Activated CD4-positive, alpha-beta T cell treated with anti-CD3 and anti-CD28 coated beads, Interleukin-2, amount 10 ng/mL, durations not matched to agents 7 days and 5 days (primary cell): ENCODE data around the gene MAGOHB. TPM values are rescaled to one million over a fixed set of nuclear protein-coding genes. Genes with fewer than 3 reads are reported as not detected.
A peak's percentile ranks its signal among the peaks of the same experiment; 100 is the strongest.

Experiments used
- CTCF ChIA-PET: fragments of 350-600 bp; sonication (Branson Sonifier 250); formaldehyde crosslinking; loops from one replicate; lab custom pipeline; 2021; ENCODE audit warnings: antibody characterized with exemption; lab: Charles Lee
- POLR2A ChIA-PET: fragments of 350-600 bp; sonication (Branson Sonifier 250); formaldehyde crosslinking; loops from one replicate; lab custom pipeline; 2021; ENCODE audit warnings: antibody characterized with exemption; lab: Charles Lee
- DNase-seq: peaks from one replicate; pipeline ENCODE4 v3.0.0-alpha.2; 2020
- H3K27ac Mint-ChIP-seq: one replicate; pipeline ENCODE4 v1.8.0; 2021; ENCODE audit warnings: mild to moderate bottlenecking, moderate library complexity, mixed read lengths
- H3K27me3 Mint-ChIP-seq: one replicate; pipeline ENCODE4 v1.8.0; 2021; ENCODE audit warnings: mixed read lengths
- H3K36me3 Mint-ChIP-seq: one replicate; pipeline ENCODE4 v1.8.0; 2021; ENCODE audit warnings: low read depth, mixed read lengths
- H3K4me1 Mint-ChIP-seq: one replicate; pipeline ENCODE4 v1.8.0; 2021; ENCODE audit warnings: mixed read lengths
- H3K4me3 Mint-ChIP-seq: one replicate; pipeline ENCODE4 v1.8.0; 2021; ENCODE audit warnings: mild to moderate bottlenecking, moderate library complexity, mixed read lengths
- H3K9me3 Mint-ChIP-seq: one replicate; pipeline ENCODE4 v1.8.0; 2021; ENCODE audit warnings: mixed read lengths
- total RNA-seq, 2 experiments: library from RNA; stranded (reverse); gene quantifications; one replicate each; pipeline ENCODE4 v1.2.3, GENCODE V29; 2021

Gene MAGOHB
- total RNA-seq, 2 experiments from 2014 or later, result 49.2 to 51.3 TPM

- Mint-ChIP-seq H3K4me1 (peaks cover 5% of the 10 kb centered on the region), H3K27me3 (peaks cover 22% of the 10 kb centered on the region), H3K4me3 (no peak overlapping the region), H3K9me3 (no peaks in the 10 kb centered on the region), H3K27ac (no peak overlapping the region), H3K36me3 (no peaks in the 10 kb centered on the region)
- CTCF ChIA-PET, result interaction anchor here (0.9 kb wide), 1 partner anchor 258 kb away, joined by 4 read pairs; no protein-coding TSS in a partner anchor
- peak; percentile 40 for DNase-seq
- POLR2A ChIA-PET, result interaction anchor here (0.7 kb wide), 1 partner anchor 92 kb away, joined by 3 read pairs; no protein-coding TSS in a partner anchor
Observed at GRCh38 chr12:10562306-10562933, 51.0 kb downstream of the MAGOHB start.

DNA sequence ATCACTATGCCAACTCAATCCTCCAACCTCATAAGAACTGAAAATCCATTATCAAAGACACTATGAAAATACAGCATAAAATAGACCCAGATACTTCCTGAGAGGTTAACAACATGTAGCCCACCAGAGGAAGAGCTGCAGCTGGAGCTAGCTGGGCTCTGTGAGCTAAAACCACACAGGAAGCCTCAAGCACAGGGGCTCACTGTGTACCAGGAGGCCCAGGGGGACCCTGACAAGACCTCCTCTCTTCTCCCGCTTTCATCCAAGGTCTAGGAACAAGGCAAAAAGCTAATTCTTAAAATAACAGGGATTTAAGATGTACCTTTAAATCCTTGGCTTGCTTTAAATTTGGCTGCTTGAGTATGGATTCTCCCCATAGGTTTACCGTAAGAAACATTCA is 54.2 kb downstream of the MAGOHB start:
- Mint-ChIP-seq H3K4me3 (no peak overlapping the region), H3K9me3 (peaks cover 4% of the 10 kb centered on the region), H3K27me3 (peaks cover 14% of the 10 kb centered on the region), H3K27ac (no peak overlapping the region), H3K36me3 (peaks cover 3% of the 10 kb centered on the region), H3K4me1 (peaks cover 13% of the 10 kb centered on the region)
- no peak for DNase-seq
- ChIA-PET POLR2A (no interaction called here), CTCF (no interaction called here)

DNA sequence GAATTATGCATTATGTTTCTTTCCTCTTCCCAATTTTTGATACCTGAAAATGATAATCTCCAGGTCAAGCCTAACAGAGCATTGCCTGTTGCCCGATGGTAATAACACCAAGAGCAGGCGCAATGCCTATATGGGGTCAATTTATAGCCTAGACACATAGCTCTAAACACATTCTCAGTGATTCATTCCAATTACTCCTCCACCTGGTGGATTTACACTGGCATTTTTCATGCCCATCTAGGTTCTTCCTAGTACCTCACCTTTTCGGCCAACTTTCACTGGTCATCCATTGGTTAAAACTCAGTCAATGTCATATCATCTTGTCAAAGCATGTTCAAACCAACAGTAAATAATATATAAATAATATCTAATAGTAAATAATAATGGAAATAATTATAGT is 54.6 kb downstream of the MAGOHB start:
- DNase-seq, result no peak
- H3K27me3 Mint-ChIP-seq, result peaks cover 14% of the 10 kb centered on the region
- CTCF ChIA-PET, result no interaction called here
- H3K27ac Mint-ChIP-seq, result no peak overlapping the region
- POLR2A ChIA-PET, result no interaction called here
- peaks cover 13% of the 10 kb centered on the region for H3K4me1 Mint-ChIP-seq
- H3K9me3 Mint-ChIP-seq, result peaks cover 4% of the 10 kb centered on the region
- peaks cover 3% of the 10 kb centered on the region for H3K36me3 Mint-ChIP-seq
- H3K4me3 Mint-ChIP-seq, result no peak overlapping the region

- H3K4me1 Mint-ChIP-seq, result peaks cover 13% of the 10 kb centered on the region
- H3K4me3 Mint-ChIP-seq, result no peak overlapping the region
- peaks cover 3% of the 10 kb centered on the region for H3K36me3 Mint-ChIP-seq
- CTCF ChIA-PET, result no interaction called here
- H3K9me3 Mint-ChIP-seq, result peaks cover 6% of the 10 kb centered on the region
- POLR2A ChIA-PET, result no interaction called here
- no peak overlapping the region for H3K27ac Mint-ChIP-seq
- peaks cover 14% of the 10 kb centered on the region for H3K27me3 Mint-ChIP-seq
- no peak for DNase-seq
Observed at GRCh38 chr12:10558301-10558700, 55.1 kb downstream of the MAGOHB start.

DNA sequence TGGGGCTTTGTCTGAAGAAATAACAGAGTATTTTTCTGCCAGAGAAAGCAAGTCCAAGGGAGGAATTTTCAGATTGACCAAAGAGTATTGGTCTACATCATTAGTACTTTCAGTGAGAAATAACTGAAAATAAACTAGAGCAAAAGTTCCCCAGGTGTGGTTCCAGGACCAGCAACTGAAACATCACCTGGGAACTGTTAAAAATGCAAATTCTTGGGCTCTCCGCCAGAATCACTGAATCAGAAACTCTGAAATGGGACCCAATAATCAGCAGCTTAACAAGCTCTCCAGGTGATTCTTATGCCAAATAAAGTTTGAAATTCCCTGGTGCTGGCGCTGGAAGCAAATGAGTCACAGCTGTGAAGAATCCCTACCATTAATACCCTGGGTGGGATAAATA is 55.6 kb downstream of the MAGOHB start:
- Mint-ChIP-seq H3K27me3 (peaks cover 14% of the 10 kb centered on the region), H3K4me1 (peaks cover 13% of the 10 kb centered on the region), H3K9me3 (peaks cover 10% of the 10 kb centered on the region), H3K27ac (no peak overlapping the region), H3K4me3 (no peak overlapping the region), H3K36me3 (peaks cover 3% of the 10 kb centered on the region)
- CTCF ChIA-PET, result no interaction called here
- no peak for DNase-seq
- POLR2A ChIA-PET, result no interaction called here

DNA sequence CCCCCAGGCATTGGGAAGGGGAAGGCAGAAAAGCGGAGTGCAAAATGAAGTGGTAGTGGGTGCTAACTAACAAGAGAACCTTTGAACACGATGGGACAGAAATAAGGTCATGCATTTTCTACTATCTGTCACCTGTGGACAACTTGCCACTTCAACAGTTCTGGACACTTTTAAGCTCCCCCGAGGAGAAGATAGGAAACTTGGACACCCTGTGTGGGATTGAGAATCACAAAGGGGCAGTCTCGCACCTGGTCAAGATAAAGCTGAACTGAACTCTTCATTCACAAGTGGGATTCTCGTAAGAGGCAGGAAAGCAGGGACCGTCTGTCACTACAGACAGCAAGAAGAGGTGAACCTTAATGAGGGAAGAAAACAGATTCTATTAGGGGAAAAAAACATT is 56.1 kb downstream of the MAGOHB start:
- Mint-ChIP-seq H3K36me3 (peaks cover 3% of the 10 kb centered on the region), H3K4me3 (no peak overlapping the region), H3K27ac (no peak overlapping the region), H3K4me1 (peaks cover 13% of the 10 kb centered on the region), H3K27me3 (peaks cover 12% of the 10 kb centered on the region), H3K9me3 (peaks cover 11% of the 10 kb centered on the region)
- DNase-seq, result no peak
- POLR2A ChIA-PET, result no interaction called here
- CTCF ChIA-PET, result no interaction called here

GRCh38 chr12:10554756-10555481 is 58.5 kb downstream of the MAGOHB start:
- Mint-ChIP-seq H3K27ac (peak overlapping the region; percentile 77), H3K4me1 (peaks cover 13% of the 10 kb centered on the region), H3K4me3 (peak overlapping the region; percentile 29), H3K36me3 (peaks cover 3% of the 10 kb centered on the region), H3K27me3 (peaks cover 12% of the 10 kb centered on the region), H3K9me3 (peaks cover 11% of the 10 kb centered on the region)
- no peak for DNase-seq
- ChIA-PET POLR2A (no interaction called here), CTCF (interaction anchor here (1.3 kb wide), 1 partner anchor 12 kb away, joined by 3 read pairs; no protein-coding TSS in a partner anchor)

DNA sequence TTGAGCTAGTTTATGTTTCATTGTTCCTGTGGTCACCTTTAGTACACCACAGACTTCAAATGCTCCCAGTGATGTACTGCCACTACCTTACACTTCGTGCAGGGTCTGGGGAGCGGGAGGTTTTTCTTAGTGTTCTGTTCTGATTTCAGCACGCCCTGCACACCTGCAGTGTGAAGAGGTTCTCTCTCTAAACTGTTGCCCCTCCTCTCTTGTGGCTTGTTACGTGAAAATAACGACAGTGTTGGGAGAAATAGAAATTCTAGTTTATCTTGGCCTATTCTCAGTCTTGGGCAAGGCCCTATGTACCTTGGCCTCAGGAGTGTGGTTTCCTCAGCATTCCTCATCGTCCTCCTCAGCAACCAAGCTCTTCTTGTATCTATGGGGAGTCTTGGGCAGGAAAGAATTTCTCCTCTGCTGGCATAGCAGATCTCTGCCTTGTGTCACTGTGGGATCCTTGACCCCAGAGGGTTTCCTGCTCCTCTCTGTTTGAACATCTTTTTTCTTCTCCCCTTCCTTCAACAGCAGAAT is 59.1 kb downstream of the MAGOHB start:
- Mint-ChIP-seq H3K27ac (no peak overlapping the region), H3K4me1 (peaks cover 11% of the 10 kb centered on the region), H3K27me3 (peaks cover 11% of the 10 kb centered on the region), H3K9me3 (peaks cover 11% of the 10 kb centered on the region), H3K36me3 (peaks cover 3% of the 10 kb centered on the region), H3K4me3 (no peak overlapping the region)
- no peak for DNase-seq
- POLR2A ChIA-PET, result no interaction called here
- CTCF ChIA-PET, result interaction anchor here (1.3 kb wide), 1 partner anchor 11 kb away, joined by 3 read pairs; no protein-coding TSS in a partner anchor

Other genes starting within 250 kb of the MAGOHB start
- gene KLRK1, start 223.6 kb downstream of the MAGOHB start, total RNA-seq, result under 1 TPM; 0.12 TPM
- gene KLRC4, start 203.9 kb downstream of the MAGOHB start, total RNA-seq, result not detected
- gene KLRC3, start 193.0 kb downstream of the MAGOHB start, total RNA-seq, result not detected
- gene KLRC2, start 177.6 kb downstream of the MAGOHB start, total RNA-seq, result not detected
- not detected for gene KLRC1, start 160.2 kb downstream of the MAGOHB start, total RNA-seq
- 1 to 10 TPM in 1 of 2 experiments, under 1 TPM in 1; 0.97 to 1.0 TPM for gene EIF2S3B, start 107.7 kb downstream of the MAGOHB start, total RNA-seq
- gene STYK1, start 60.4 kb upstream of the MAGOHB start, total RNA-seq, result under 1 TPM; 0.17 to 0.35 TPM
- 10 to 100 TPM; 27.1 to 31.4 TPM for gene YBX3, start 109.7 kb upstream of the MAGOHB start, total RNA-seq
- not detected for gene TAS2R7, start 189.0 kb upstream of the MAGOHB start, total RNA-seq
- not detected for gene TAS2R8, start 193.7 kb upstream of the MAGOHB start, total RNA-seq
- not detected for gene TAS2R9, start 196.6 kb upstream of the MAGOHB start, total RNA-seq
- under 1 TPM; 0.25 to 0.46 TPM for gene TAS2R10, start 212.7 kb upstream of the MAGOHB start, total RNA-seq
- gene PRR4, start 235.9 kb upstream of the MAGOHB start, total RNA-seq, result 1 to 10 TPM; 1.9 to 2.5 TPM